Keratinocyte (primary cell): ENCODE results near the gene ELF2. TPM values are rescaled to one million over a fixed set of nuclear protein-coding genes. Genes with fewer than 3 reads are reported as not detected.

Source experiments
- DNase-seq: peaks from one replicate; pipeline ENCODE4 v3.0.0-alpha.2; 2011; ENCODE audit warnings: low read depth, missing footprints, low spot score
- FAIRE-seq: peaks from 2 replicates; lab custom pipeline; 2011; peaks lifted over from hg19 to GRCh38; lab: Jason Lieb, UNC
- H2AFZ ChIP-seq: 2 replicates; pipeline ENCODE4 v1.6.0; 2012; ENCODE audit warnings: low read length, control low read depth, inconsistent platforms; ENCODE audit not compliant: control insufficient read depth
- H3K27ac ChIP-seq: 2 replicates; pipeline ENCODE4 v1.5.1; 2011; ENCODE audit warnings: low read length; ENCODE audit not compliant: control insufficient read depth, insufficient read depth
- H3K27me3 ChIP-seq: 3 replicates; pipeline ENCODE4 v1.6.0; 2011; ENCODE audit warnings: low read length; ENCODE audit not compliant: control insufficient read depth, insufficient read depth; ENCODE audit errors: extremely low read depth
- H3K36me3 ChIP-seq, 2 experiments: 2 replicates in 1 of 2; 3 replicates in 1 of 2; pipeline ENCODE4 v1.5.1; 2011; ENCODE audit warnings: low read length in 2 of 2, mild to moderate bottlenecking in 1 of 2; ENCODE audit not compliant: control insufficient read depth in 2 of 2, insufficient read depth in 2 of 2; ENCODE audit errors: extremely low read depth in 1 of 2
- H3K4me1 ChIP-seq: 3 replicates; pipeline ENCODE4 v1.5.1; 2011; ENCODE audit warnings: low read length; ENCODE audit not compliant: control insufficient read depth, insufficient read depth; ENCODE audit errors: extremely low read depth
- H3K4me2 ChIP-seq: 3 replicates; pipeline ENCODE4 v1.6.0; 2011; ENCODE audit warnings: low read depth, low read length; ENCODE audit not compliant: control insufficient read depth, insufficient read depth; ENCODE audit errors: extremely low read depth
- H3K4me3 ChIP-seq, 3 experiments: fragments of 200-600 bp in 1 of 3; sonication (generic) in 1 of 3; 2 replicates in 2 of 3; 3 replicates in 1 of 3; pipeline ENCODE4 v1.5.1; 2011 to 2016; ENCODE audit warnings: low read length in 3 of 3, mild to moderate bottlenecking in 3 of 3, control low read depth in 2 of 3, inconsistent platforms in 1 of 3, low read depth in 1 of 3, mixed read lengths in 1 of 3, mixed run types in 1 of 3, moderate library complexity in 1 of 3; ENCODE audit not compliant: control insufficient read depth in 2 of 3, insufficient read depth in 2 of 3; ENCODE audit errors: extremely low read depth in 1 of 3
- H3K79me2 ChIP-seq: 2 replicates; pipeline ENCODE4 v1.6.0; 2012; ENCODE audit warnings: low read length; ENCODE audit not compliant: control insufficient read depth, insufficient read depth
- H3K9ac ChIP-seq: 3 replicates; pipeline ENCODE4 v1.6.0; 2011; ENCODE audit warnings: low read length; ENCODE audit not compliant: control insufficient read depth, insufficient read depth; ENCODE audit errors: extremely low read depth
- H3K9me1 ChIP-seq: 3 replicates; pipeline ENCODE4 v1.6.0; 2011; ENCODE audit warnings: low read length; ENCODE audit not compliant: control insufficient read depth, insufficient read depth; ENCODE audit errors: extremely low read depth
- H3K9me3 ChIP-seq: 2 replicates; pipeline ENCODE4 v1.5.1; 2012; ENCODE audit warnings: low read depth, low read length; ENCODE audit not compliant: control insufficient read depth
- H4K20me1 ChIP-seq: 3 replicates; pipeline ENCODE4 v1.6.0; 2011; ENCODE audit warnings: low read length; ENCODE audit not compliant: control insufficient read depth, insufficient read depth; ENCODE audit errors: extremely low read depth
- CTCF ChIP-seq, 3 experiments: IDR thresholded peaks in 1 of 3; conservative IDR thresholded peaks in 1 of 3; optimal IDR thresholded peaks in 1 of 3; 2 replicates in 2 of 3; 3 replicates in 1 of 3; pipeline versions ENCODE3 to v1.5.1; 2011; ENCODE audit warnings: low read length in 3 of 3, mild to moderate bottlenecking in 3 of 3, moderate library complexity in 2 of 3, control low read depth in 1 of 3, inconsistent platforms in 1 of 3; ENCODE audit not compliant: insufficient read depth in 2 of 3; ENCODE audit errors: extremely low read depth in 1 of 3
- EZH2 ChIP-seq: IDR thresholded peaks from one replicate; pipeline ENCODE4 v1.6.1; 2012; ENCODE audit warnings: inconsistent platforms, mild to moderate bottlenecking, low read length, moderate library complexity
- dilution Hi-C: fragments of 300-500 bp; cut with MboI; formaldehyde crosslinking; loops from one replicate; pipeline ENCODE4 v1.7.0; 2020; ENCODE audit warnings: low sequenced_read_pairs; ENCODE audit not compliant: extremely low pct_ligation_motif_present
- polyA plus RNA-seq, 5 experiments: library from polyadenylated mRNA; depleted of rRNA in 3 of 5; stranded (reverse) in 3 of 5; stranded (forward) in 1 of 5; unstranded in 1 of 5; fragments of >200 nt; gene quantifications; 1 replicate in 1 of 5; 2 replicates in 3 of 5; 3 replicates in 1 of 5; pipeline versions ENCODE4 v1.2.1 to v1.2.3, GENCODE V29; 2011 to 2012; ENCODE audit warnings: missing spikeins in 2 of 5, low read depth in 1 of 5, low replicate concordance in 1 of 5

ELF2 gene
- polyA plus RNA-seq, 1 donor (not counting 4 experiments of a cell fraction or from before 2014, with no cell fraction given), result 19.6 TPM

- TF ChIP-seq EZH2, result no peak
- no peak for TF ChIP-seq CTCF (optimal IDR thresholded peaks at IDR 0.05 in 1 of 3, IDR thresholded peaks at IDR 0.05 in 1 of 3, conservative IDR thresholded peaks at IDR 0.05 in 1 of 3; ENCODE audit: extremely low read depth in 1 of 3, insufficient read depth in 2 of 3, low read length in 3 of 3)
- Histone ChIP-seq H3K4me1 (no peaks in the 10 kb centered on the region), H3K9ac (no peak overlapping the region), H4K20me1 (no peaks in the 10 kb centered on the region), H2AFZ (no peak overlapping the region), H3K9me3 (no peaks in the 10 kb centered on the region), H3K4me2 (no peak overlapping the region), H3K9me1 (no peaks in the 10 kb centered on the region), H3K27me3 (no peaks in the 10 kb centered on the region), H3K27ac (no peak overlapping the region), H3K36me3 (no peaks in the 10 kb centered on the region), H3K4me3 (no peak overlapping the region), H3K79me2 (no peaks in the 10 kb centered on the region)
- dilution Hi-C loops, result no loop called here
- FAIRE-seq (no peak), DNase-seq (no peak)
Measured at GRCh38 chr4:139154538-139154937, 22.5 kb downstream of the ELF2 start.

GRCh38 chr4:139154134-139154421 is 22.9 kb downstream of the ELF2 start:
- Histone ChIP-seq H3K9me1 (no peaks in the 10 kb centered on the region), H3K27me3 (no peaks in the 10 kb centered on the region), H3K9me3 (no peaks in the 10 kb centered on the region), H3K4me3 (no peak overlapping the region), H3K27ac (no peak overlapping the region), H3K9ac (no peak overlapping the region), H3K4me2 (no peak overlapping the region), H3K4me1 (no peaks in the 10 kb centered on the region), H4K20me1 (no peaks in the 10 kb centered on the region), H2AFZ (no peak overlapping the region), H3K36me3 (no peaks in the 10 kb centered on the region), H3K79me2 (no peaks in the 10 kb centered on the region)
- dilution Hi-C loops, result no loop called here
- FAIRE-seq, result no peak
- DNase-seq, result no peak
- no peak for TF ChIP-seq EZH2
- no peak for TF ChIP-seq CTCF (optimal IDR thresholded peaks at IDR 0.05 in 1 of 3, IDR thresholded peaks at IDR 0.05 in 1 of 3, conservative IDR thresholded peaks at IDR 0.05 in 1 of 3; ENCODE audit: extremely low read depth in 1 of 3, insufficient read depth in 2 of 3, low read length in 3 of 3)
